ENCODE data around the gene ARSB. TPM values are rescaled to one million over a fixed set of nuclear protein-coding genes. Genes with fewer than 3 reads are reported as not detected.

Gene ARSB
- total RNA-seq, 1 experiment from 2014 or later = 8.4 TPM

DNA sequence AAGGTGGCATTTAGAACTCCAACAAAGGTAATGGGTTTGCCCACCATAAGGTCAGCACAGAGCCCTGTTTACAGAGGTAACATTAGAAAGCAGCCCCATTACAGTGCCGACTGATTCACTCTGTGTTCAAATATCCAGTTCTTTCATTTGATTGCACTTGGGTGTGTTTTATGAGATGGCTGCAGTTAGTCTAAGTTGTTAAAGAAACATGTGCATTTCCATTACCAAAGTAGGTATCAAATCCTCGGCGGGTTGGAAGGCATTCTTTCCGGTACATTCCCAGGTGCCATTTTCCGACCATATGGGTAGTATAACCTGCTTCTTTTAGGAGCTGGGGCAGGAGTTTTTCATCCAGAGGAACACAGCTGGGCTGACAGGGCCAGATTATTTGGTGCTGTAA, 16.3 kb downstream of the ARSB start:
- Histone ChIP-seq H2AFZ (no peak overlapping the region), H3K36me3 (ENCODE audit: low read depth) (no peaks in the 10 kb centered on the region), H3K9me2 (ENCODE audit: insufficient read depth) (no peaks in the 10 kb centered on the region), H3K9me3 (ENCODE audit: insufficient read depth, low read depth) (no peaks in the 10 kb centered on the region), H3K79me2 (ENCODE audit: low read depth) (no peaks in the 10 kb centered on the region), H3K4me2 (no peak overlapping the region), H4K20me1 (ENCODE audit: insufficient read depth) (no peaks in the 10 kb centered on the region), H3K27ac (no peak overlapping the region), H3K4me3 (no peak overlapping the region), H3K4me1 (replicated peaks; ENCODE audit: insufficient read depth) (no peaks in the 10 kb centered on the region), H3K27me3 (ENCODE audit: insufficient read depth, low read depth) (no peaks in the 10 kb centered on the region), H3F3A (ENCODE audit: insufficient read depth, low read depth) (no peaks in the 10 kb centered on the region)
- TF ChIP-seq EZH2 (IDR thresholded peaks at IDR 0.05; ENCODE audit: low read depth) = no peak
- TF ChIP-seq, protein P1, sequence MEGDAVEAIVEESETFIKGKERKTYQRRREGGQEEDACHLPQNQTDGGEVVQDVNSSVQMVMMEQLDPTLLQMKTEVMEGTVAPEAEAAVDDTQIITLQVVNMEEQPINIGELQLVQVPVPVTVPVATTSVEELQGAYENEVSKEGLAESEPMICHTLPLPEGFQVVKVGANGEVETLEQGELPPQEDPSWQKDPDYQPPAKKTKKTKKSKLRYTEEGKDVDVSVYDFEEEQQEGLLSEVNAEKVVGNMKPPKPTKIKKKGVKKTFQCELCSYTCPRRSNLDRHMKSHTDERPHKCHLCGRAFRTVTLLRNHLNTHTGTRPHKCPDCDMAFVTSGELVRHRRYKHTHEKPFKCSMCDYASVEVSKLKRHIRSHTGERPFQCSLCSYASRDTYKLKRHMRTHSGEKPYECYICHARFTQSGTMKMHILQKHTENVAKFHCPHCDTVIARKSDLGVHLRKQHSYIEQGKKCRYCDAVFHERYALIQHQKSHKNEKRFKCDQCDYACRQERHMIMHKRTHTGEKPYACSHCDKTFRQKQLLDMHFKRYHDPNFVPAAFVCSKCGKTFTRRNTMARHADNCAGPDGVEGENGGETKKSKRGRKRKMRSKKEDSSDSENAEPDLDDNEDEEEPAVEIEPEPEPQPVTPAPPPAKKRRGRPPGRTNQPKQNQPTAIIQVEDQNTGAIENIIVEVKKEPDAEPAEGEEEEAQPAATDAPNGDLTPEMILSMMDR (conservative IDR thresholded peaks at IDR 0.05) = no peak
- ChIA-PET POLR2A (ENCODE audit: unreplicated experiment) (no interaction called here), CTCF (interaction anchor here (0.7 kb wide), 1 partner anchor 665 kb away, joined by 3 read pairs; no protein-coding TSS in a partner anchor)
- intact Hi-C loops (cut with micrococcal nuclease; ENCODE audit: unreplicated experiment) = no loop called here
- DNase-seq = no peak
- BruUV-seq (replicated peaks) = no TSS peak

DNA sequence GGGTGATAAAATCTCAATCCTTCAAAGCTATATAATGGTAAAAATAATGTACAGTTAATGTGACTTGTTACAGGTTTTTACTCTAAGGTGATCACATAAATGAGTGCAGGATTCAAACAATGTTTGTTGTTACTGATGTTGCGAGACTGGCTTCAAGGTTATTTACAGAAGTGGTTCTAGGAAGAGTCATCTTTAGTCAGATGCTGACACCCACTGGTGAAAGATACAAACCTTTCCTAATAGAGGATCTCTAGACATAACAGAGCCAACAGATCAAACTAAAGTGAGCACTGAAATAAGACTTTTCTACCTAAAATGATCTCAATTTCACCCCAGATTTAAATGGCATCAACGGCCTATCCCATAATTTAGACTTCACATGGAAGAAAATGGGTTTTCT, 20.2 kb downstream of the ARSB start:
- intact Hi-C loops (cut with micrococcal nuclease; ENCODE audit: unreplicated experiment) = loop anchor here (1.0 to 2.0 kb wide), 3 partner anchors 427 to 645 kb away; no protein-coding TSS in a partner anchor
- H3K27ac ChIP-seq = no peak overlapping the region
- H3K79me2 ChIP-seq (ENCODE audit: low read depth) = no peaks in the 10 kb centered on the region
- no peaks in the 10 kb centered on the region for H3K27me3 ChIP-seq (ENCODE audit: insufficient read depth, low read depth)
- ChIA-PET CTCF (interaction anchor here (0.6 kb wide), 2 partner anchors 11 to 317 kb away, joined by 3 read pairs; no protein-coding TSS in a partner anchor), POLR2A (ENCODE audit: unreplicated experiment) (interaction anchor here (0.5 kb wide), 1 partner anchor 800 kb away, joined by 3 read pairs; no protein-coding TSS in a partner anchor)
- no peaks in the 10 kb centered on the region for H3F3A ChIP-seq (ENCODE audit: insufficient read depth, low read depth)
- H2AFZ ChIP-seq = no peak overlapping the region
- no peaks in the 10 kb centered on the region for H3K4me1 ChIP-seq (replicated peaks; ENCODE audit: insufficient read depth)
- peak in 1 of 2 experiments; percentile 55 for DNase-seq
- H3K9me2 ChIP-seq (ENCODE audit: insufficient read depth) = no peaks in the 10 kb centered on the region
- no peaks in the 10 kb centered on the region for H3K9me3 ChIP-seq (ENCODE audit: insufficient read depth, low read depth)
- H4K20me1 ChIP-seq (ENCODE audit: insufficient read depth) = no peaks in the 10 kb centered on the region
- no peak overlapping the region for H3K4me3 ChIP-seq
- no peak overlapping the region for H3K4me2 ChIP-seq
- H3K36me3 ChIP-seq (ENCODE audit: low read depth) = no peaks in the 10 kb centered on the region
- BruUV-seq (replicated peaks) = no TSS peak
- no peak for TF ChIP-seq EZH2 (IDR thresholded peaks at IDR 0.05; ENCODE audit: low read depth)
- TF ChIP-seq, protein P1 (conservative IDR thresholded peaks at IDR 0.05) = peak; percentile 70

- POLR2A ChIA-PET (ENCODE audit: unreplicated experiment) = no interaction called here
- intact Hi-C loops (cut with micrococcal nuclease; ENCODE audit: unreplicated experiment) = no loop called here
- H2AFZ ChIP-seq = no peak overlapping the region
- H3K4me2 ChIP-seq = no peak overlapping the region
- H3F3A ChIP-seq (ENCODE audit: insufficient read depth, low read depth) = no peaks in the 10 kb centered on the region
- H3K27me3 ChIP-seq (ENCODE audit: insufficient read depth, low read depth) = no peaks in the 10 kb centered on the region
- no peak overlapping the region for H3K27ac ChIP-seq
- H3K4me1 ChIP-seq (replicated peaks; ENCODE audit: insufficient read depth) = no peaks in the 10 kb centered on the region
- no peak overlapping the region for H3K4me3 ChIP-seq
- TF ChIP-seq EZH2 (IDR thresholded peaks at IDR 0.05; ENCODE audit: low read depth) = no peak
- TF ChIP-seq, protein P1 (conservative IDR thresholded peaks at IDR 0.05) = no peak
- H3K9me2 ChIP-seq (ENCODE audit: insufficient read depth) = no peaks in the 10 kb centered on the region
- H3K36me3 ChIP-seq (ENCODE audit: low read depth) = no peaks in the 10 kb centered on the region
- no TSS peak for BruUV-seq (replicated peaks)
- DNase-seq = no peak
- CTCF ChIA-PET = no interaction called here
- no peaks in the 10 kb centered on the region for H3K9me3 ChIP-seq (ENCODE audit: insufficient read depth, low read depth)
- no peaks in the 10 kb centered on the region for H4K20me1 ChIP-seq (ENCODE audit: insufficient read depth)
- H3K79me2 ChIP-seq (ENCODE audit: low read depth) = no peaks in the 10 kb centered on the region
These were observed 23.4 kb downstream of the ARSB start for GRCh38 chr5:78961743-78962142.

Data from PC-9 (cell line).